Endometrial microvascular endothelial cells (primary cell): ENCODE results near the gene SLC35B2. TPM values are rescaled to one million over a fixed set of nuclear protein-coding genes. Genes with fewer than 3 reads are reported as not detected.

ENCODE experiments used
- in situ Hi-C: cut with HindIII; loops from 2 replicates; pipeline ENCODE4 v1.10.0; 2017; ENCODE audit warnings: low sequenced_read_pairs, low pct_unique_long_range_greater_than_20kb; ENCODE audit errors: inconsistent ontology term
- total RNA-seq: library from RNA; depleted of rRNA; stranded (reverse); fragments of >200 nt; gene quantifications from one replicate; pipeline ENCODE4 v1.2.3, GENCODE V29; 2015; ENCODE audit errors: inconsistent ontology term

The SLC35B2 gene
- total RNA-seq, 1 donor from 2014 or later: 56.8 TPM

DNA sequence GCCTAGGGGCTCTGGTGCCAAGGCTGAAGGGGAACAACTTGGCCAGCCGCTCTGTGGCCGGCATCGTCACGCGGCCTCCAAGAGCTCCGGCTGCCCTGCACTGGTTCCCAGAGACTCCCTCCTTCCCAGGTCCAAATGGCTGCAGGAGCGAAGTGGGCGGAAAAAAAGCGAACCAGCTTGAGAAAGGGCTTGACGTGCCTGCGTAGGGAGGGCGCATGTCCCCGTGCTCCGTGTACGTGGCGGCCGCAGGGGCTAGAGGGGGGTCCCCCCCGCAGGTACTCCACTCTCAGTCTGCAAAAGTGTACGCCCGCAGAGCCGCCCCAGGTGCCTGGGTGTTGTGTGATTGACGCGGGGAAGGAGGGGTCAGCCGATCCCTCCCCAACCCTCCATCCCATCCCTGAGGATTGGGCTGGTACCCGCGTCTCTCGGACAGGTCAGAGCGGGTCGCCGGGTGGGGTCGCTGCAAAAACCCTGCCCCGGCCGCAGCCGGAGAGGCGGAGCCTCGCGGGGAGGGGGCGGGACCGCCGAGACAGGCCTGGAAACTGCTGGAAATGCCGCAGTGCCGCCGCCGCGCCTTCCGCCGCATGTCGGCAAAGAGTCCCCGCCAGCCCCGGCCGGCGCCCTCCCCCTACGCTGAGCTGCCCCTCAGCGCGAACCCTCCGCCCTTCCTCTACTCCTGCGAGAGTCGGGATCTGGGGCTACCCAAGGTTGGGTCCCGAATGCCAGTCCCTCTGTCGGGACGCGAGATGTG lies 11.2 kb downstream of the SLC35B2 start:
- in situ Hi-C loops: no loop called here

DNA sequence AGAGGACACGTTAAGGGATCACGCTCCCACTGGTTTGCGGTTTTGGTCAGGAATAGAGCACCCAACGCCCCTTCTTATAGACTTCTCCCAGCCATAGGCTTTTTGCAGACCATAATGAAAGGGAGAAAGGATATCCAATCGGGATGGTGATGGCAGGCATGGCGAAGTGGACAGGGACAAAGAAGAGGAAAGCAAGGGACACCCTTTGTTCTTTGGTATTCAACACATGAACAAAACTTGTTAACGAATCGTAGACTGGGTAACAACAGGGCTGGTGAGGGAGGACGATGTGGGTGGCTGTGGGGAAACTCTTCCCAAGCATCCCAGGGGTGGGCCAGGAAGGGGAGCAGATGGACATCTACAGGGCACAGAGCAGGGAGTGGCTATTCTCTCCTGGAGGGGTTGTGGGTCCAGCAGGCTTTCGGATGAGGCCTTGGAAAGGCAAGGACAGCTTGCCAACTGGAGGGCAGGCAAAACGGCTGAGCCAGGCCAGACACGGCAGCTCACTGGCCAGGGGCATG lies 11.9 kb downstream of the SLC35B2 start:
- in situ Hi-C loops: no loop called here

DNA sequence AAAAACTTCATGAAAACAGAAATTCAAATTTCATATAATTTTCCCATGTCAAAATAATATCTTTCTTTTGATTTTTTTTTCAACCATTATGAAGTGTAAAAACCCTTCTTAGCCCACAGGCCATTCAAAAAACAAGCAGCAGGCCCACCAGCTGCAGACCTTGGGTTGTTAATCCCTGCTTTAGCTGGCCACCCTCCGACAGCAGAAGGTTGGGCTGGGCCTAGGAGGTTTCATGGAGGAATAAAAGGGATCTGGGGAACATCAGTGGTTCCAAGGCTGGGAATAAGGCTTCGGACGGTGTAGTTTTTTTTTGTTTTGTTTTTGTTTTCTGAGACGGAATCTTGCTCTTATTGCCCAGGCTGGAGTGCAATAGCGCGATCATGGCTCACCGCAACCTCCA lies 14.0 kb downstream of the SLC35B2 start:
- in situ Hi-C loops: no loop called here

DNA sequence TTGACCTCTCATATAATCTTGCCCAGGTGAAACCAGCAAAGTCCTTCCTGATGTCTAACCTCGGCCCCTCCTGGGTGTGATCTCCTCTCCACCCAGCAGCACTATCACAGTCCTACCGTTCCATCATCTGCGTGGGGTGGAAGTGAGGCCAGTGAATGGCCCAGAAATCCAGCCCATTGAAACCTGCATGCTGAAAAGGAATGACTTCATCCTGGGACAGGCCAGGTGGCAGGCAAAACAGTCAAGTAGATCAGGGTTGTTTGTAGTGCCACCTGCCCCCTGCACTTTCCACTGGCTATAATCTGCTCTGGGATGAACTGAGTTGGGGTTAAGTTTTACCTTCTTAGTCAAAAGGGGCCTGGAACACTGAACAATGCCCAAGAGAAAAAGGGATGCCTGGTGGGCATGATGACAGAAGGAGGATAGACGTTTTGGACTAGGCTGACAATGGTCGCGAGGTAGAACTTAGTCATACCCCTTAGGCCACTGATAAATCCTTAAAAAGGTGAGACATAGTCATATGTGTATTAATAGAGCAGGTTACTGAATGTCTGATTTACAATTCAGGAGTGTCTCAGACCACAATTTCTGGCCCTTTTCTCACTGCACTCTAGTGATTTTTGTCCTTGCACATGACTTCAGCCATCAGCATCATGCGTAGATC lies 18.5 kb downstream of the SLC35B2 start:
- in situ Hi-C loops: loop anchor here (10.0 kb wide), 1 partner anchor 134 kb away; no protein-coding TSS in a partner anchor

DNA sequence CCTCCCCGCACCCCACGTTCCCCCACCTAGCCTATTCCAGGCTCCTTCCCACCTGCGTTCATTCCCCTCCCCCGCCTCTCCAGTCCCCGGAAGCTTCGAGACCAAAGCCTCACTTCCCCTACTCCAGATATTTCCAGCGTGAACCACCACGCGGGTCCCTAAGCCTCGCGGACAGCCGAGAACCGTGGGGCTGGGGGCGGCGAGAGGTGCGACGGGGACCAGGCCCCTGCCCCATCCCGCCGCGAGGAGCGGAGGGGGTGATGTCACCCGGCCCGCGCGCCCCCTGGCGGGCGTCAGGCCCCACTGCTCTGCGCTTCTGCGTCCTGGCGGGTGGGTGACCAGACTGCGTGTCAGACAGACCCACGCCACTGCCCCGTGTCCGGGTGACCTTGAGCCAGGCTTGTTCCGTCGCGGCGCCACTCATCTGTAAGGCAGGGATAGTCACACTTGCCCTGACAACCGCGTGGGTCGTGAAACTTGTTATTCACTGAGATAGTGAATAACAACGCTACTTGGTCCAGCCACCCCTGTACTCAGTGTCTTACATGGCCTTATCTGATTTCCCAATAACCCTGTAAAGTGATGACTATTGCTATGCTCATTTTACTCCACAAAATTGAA lies 19.4 kb downstream of the SLC35B2 start:
- in situ Hi-C loops: loop anchor here (10.0 kb wide), 1 partner anchor 133 kb away; no protein-coding TSS in a partner anchor

DNA sequence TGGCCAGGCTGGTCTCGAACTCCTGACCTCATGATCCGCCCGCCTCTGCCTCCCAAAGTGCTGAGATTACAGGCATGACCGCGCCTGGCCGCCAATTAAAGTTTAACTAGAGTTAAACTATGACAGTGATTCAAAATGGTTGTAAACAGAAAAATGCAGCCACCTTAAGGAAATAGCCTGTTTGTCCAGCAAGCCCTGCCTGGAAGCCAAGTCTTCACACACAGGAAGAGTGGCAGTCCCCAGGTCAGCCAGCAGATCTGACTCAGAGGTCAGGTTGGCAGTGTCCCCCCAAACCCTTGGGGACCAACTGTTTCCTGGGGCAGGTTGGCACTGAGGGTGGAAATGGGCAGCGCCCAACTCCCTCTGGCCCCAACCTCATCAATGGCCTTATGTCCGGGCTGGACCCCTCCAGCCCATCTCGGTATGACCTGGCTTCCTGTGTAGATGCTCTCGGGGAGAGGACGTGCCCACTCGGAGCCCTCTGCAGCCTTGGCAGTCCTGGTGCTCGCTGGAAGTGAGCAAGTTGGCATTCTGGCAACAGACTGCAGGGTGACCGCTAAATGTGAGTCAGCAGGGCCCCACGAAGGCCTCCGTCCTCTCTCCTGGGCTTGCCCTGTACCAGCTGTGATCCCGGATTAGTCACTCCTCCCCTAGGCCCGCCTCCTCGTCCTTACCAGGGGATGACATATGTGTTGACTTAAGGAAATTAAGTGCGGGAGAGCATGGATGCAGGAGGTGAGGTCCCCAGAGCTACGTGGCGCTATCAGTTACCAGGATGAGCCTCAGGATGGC lies 20.1 kb downstream of the SLC35B2 start:
- in situ Hi-C loops: loop anchor here (10.0 kb wide), 1 partner anchor 132 kb away; no protein-coding TSS in a partner anchor

DNA sequence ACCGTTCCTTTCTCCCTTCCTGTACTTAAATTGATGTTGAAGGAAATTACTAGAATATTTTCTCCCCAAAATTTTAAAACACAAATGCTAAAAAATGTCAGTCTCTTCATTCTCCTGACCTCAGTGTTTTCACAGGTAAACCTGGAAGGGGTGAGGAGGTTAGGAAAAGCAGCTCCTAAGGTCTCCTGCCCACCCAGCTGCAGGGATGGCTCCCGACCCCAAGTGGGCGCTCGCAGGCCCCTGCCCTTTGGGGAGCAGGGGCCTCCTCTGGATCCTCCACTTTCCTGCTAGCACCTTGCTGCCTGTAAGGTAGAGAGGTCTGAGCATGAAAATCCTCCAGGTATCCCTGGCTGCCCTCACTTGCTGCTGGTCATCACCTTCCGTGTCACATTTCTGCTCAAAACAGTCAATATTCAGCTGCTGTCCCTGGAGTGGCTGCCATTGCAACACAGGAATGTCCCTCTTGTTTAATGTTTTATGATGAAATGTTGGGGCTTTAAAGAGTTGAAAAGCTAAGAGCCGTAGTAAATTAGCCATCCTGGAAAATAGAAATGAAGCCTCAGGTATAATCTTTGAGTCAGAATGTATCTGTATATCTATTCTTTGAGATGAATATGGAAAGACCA lies 21.3 kb downstream of the SLC35B2 start:
- in situ Hi-C loops: loop anchor here (10.0 kb wide), 1 partner anchor 131 kb away; no protein-coding TSS in a partner anchor

DNA sequence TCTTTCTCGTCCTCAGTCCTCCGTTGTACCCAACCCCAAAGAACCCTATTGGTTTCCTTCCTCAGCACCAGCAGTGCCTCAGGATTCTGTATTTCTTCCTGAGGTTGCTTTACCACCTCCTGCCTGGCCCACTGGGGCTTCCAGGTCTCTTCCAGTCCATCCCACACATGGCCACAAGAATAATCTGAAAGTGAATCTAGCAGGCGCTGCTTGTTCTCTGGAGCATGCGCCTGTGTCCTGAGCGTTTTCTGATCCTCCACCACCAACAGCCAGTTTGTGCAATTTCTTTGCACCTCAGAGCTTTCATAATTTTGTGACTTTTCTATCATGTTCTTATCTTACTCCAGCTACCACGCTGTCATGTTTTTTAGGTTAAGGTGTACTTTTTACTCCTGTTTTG lies 22.1 kb downstream of the SLC35B2 start:
- in situ Hi-C loops: loop anchor here (10.0 kb wide), 1 partner anchor 130 kb away; no protein-coding TSS in a partner anchor

DNA sequence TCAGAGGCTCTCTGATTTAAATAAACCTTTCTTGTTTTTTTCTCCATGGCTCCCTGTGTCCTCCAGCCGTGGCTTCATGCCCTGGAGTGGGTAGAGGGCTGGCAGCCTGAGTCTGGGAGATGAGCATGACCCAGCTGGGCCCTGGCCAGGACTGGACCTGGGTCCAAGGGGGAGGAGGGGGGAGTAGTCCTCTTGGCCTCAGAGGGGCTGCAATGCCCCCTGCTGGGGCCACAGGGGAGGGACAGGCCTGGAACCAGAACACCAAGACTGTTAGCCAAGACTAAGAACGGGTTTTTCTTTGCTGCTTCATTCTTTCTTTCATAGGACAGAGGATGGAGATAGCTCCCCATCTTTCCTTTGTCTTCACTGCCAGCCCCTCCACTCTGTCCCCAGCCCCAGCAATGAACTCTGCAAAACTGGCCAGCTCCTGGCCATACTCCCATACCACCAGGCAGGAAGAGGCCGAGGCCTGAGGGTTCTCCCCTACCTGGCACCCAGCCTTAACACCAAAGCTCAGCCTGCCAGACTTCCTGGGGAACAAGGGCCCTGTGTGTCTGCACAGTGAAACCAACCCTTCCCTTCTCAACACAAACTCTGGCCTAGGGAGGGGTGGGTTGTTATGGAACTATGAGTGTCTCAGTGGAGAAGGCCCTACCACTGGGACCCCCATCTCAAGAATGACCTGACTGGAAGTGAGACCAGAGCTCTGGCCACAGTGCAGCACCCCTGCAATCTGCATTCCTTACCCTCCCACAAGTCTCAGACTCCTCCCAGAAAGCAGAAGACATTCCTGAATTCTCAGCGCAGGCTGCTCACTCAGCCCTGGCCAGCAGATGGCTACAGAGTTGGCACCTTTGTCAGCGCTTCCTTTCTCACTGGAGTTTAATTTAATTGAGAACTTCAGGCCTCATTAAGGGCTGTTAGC lies 23.0 kb downstream of the SLC35B2 start:
- in situ Hi-C loops: loop anchor here (10.0 kb wide), 1 partner anchor 130 kb away; no protein-coding TSS in a partner anchor

DNA sequence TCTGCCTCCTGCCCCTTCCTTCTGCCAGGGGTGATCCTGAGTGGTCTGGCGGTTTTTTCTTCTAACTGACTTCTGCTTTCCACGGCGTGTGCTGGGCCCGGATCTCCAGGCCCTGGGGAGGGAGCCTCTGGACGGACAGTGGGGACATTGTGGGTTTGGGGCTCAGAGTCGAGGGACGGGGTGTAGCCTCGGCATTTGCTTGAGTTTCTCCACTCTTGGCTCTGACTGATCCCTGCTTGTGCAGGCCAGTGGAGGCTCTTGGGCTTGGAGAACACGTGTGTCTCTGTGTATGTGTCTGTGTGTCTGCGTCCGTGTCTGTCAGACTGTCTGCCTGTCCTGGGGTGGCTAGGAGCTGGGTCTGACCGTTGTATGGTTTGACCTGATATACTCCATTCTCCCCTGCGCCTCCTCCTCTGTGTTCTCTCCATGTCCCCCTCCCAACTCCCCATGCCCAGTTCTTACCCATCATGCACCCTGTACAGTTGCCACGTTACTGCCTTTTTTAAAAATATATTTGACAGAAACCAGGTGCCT lies 23.7 kb downstream of the SLC35B2 start:
- in situ Hi-C loops: loop anchor here (10.0 kb wide), 1 partner anchor 129 kb away; no protein-coding TSS in a partner anchor

DNA sequence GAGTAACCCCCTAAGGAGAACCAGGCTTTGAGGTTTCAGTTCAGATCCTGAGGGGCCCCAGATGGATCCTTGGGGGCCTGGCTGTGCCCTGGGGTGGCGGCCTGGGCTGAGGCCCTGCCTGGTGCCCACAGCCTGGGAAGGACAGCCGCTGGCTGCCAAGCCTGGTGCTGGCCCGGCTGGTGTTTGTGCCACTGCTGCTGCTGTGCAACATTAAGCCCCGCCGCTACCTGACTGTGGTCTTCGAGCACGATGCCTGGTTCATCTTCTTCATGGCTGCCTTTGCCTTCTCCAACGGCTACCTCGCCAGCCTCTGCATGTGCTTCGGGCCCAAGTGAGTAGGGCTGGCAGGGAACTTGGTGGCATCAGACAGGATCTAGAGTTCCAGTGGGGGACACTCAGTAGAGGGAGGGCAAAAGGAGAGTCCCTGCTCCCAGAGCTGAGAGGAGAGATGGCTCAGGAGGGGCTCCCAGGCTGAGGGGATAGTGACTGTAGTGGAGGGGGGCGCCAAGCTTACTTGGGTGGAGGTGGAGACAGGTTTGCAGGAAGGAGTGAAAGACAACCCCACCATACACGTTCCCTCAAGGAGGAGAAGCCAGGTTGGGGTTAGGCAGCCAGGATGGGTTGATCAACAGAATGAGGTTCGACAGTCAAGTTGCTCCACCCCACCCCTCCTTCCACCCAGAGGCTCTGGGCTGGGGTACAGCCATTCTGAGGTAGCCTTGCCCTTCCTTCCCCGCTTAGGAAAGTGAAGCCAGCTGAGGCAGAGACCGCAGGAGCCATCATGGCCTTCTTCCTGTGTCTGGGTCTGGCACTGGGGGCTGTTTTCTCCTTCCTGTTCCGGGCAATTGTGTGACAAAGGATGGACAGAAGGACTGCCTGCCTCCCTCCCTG lies 24.4 kb downstream of the SLC35B2 start:
- in situ Hi-C loops: loop anchor here (10.0 kb wide), 1 partner anchor 128 kb away; no protein-coding TSS in a partner anchor

DNA sequence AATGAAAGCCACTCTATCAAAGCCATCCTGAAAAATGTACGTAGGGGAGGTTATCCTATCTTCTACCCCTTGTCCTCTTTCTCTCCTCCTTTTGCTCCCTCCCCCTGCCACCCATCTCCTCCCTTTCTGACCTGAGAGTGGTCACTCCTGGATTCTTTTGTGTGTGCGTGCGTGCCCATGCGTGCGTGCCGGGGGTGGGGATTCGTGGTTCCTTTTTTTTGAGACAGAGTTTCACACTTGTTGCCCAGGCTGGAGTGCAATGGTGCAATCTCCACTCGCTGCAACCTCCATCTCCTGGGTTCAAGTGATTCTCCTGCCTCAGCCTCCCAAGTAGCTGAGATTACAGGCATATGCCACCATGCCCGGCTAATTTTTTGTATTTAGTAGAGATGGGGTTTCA lies 25.9 kb downstream of the SLC35B2 start:
- in situ Hi-C loops: loop anchor here (10.0 kb wide), 1 partner anchor 127 kb away; no protein-coding TSS in a partner anchor

DNA sequence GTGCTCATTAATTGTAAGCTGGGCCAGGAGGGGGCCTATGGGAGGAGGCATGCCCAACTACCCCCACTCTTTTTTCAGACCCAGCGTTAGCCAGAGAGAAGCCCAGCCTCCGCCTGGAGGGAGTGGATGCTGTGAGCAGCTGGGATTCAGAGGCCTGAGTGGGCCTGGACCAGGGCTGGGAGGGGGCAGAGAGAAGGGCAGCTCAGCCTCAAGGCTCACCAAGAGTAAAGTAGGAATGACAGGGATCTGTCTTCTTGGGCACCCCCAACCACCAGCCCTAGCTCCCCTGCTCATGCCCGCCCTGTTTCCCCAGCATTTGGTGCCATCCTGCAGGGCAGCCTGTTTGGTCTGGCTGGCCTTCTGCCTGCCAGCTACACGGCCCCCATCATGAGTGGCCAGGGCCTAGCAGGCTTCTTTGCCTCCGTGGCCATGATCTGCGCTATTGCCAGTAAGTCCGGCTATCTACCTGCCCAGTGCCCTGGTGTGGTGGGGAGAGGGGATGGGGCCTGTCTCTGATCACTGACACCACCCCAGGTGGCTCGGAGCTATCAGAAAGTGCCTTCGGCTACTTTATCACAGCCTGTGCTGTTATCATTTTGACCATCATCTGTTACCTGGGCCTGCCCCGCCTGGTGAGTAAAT lies 27.2 kb downstream of the SLC35B2 start:
- in situ Hi-C loops: loop anchor here (10.0 kb wide), 1 partner anchor 125 kb away; no protein-coding TSS in a partner anchor

DNA sequence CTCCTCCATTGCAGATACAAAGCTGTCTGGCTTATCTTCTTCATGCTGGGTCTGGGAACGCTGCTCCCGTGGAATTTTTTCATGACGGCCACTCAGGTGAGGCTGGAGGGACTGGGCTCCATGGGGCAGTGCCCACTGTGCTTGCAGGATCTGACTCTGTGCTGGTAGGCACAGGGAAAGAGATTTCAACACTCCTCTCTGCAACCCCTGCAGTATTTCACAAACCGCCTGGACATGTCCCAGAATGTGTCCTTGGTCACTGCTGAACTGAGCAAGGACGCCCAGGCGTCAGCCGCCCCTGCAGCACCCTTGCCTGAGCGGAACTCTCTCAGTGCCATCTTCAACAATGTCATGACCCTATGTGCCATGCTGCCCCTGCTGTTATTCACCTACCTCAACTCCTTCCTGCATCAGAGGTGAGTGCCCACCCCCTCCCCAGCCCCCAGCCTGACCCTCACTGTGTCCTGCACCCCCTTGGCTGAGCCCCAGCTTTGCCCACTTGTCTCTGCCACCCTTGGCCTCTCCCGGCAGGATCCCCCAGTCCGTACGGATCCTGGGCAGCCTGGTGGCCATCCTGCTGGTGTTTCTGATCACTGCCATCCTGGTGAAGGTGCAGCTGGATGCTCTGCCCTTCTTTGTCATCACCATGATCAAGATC lies 27.8 kb downstream of the SLC35B2 start:
- in situ Hi-C loops: loop anchor here (10.0 kb wide), 1 partner anchor 125 kb away; no protein-coding TSS in a partner anchor

DNA sequence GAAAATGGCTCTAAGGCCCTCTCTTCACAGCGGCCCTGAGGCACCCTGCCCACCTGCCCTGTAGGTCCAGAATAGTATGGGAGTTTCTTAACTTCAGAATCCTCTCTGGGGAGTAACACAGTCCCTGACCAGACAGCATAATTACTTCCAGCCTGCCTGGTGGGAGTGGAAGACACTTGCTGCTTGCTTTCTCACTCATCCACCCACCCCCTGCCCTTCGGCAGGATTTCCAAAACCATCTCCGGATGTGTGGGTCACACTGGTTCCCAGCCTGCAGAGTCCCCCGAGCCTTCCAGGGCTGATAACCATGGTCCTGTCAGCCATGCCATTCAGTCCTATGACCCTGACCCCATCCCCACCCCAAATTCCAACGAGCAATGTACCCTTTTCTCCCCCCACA lies 28.5 kb downstream of the SLC35B2 start:
- in situ Hi-C loops: no loop called here
